ENCODE measurements around the gene ABCC8. TPM values are rescaled to one million over a fixed set of nuclear protein-coding genes. Genes with fewer than 3 reads are reported as not detected.

ABCC8 gene
- total and polyA plus RNA-seq, 2 donors (not counting 3 experiments of a cell fraction or from before 2014, with no cell fraction given) = not detected

DNA sequence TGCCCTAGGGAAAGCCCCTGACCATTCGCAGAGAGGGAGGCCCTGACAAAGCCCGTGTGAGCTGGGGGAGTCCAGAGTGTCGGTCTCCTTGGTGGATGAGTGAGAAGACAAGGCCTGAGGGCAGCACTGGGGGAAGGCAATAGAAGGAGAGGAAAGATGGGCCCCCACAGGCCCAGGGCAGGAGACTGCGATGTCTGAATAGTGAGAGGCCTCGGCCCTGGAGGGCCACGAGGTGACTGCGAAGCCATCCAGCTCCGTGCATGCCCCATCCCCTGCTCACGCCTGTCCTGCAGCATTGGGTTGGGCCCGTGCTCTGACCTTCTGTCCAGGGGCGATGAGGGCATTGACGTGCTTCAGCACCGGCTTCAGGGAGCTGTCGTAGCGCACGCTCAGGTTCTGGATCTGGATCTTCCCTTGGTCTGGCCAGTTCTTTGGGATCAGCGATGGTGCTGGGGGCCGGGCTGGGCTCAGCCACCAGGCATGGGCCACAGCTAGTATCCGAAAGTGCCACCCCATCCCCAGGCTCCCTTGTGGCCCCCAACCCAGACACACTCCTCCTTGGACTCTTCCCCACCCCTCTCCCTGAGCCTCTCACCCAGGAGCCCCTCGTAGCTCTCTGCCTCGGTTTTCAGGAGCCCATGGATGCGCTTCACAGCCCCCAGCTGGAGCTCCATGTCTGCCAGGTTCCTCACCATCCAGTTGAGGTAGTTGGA lies 79.9 kb downstream of the ABCC8 start:
- BruUV-seq (replicated peaks) = no TSS peak
- H3K79me2 ChIP-seq (ENCODE audit: control insufficient read depth, insufficient read depth, low read length) = no peaks in the 10 kb centered on the region
- DNase-seq (ENCODE audit: low read depth, low spot score) (no peak), FAIRE-seq (no peak)
- no peaks in the 10 kb centered on the region for H3K9me1 ChIP-seq (replicated peaks; ENCODE audit: control insufficient read depth, extremely low read depth, insufficient read depth, low read length)
- no peak overlapping the region for H3K9ac ChIP-seq (replicated peaks; ENCODE audit: extremely low read depth, insufficient read depth, low read length)
- no peaks in the 10 kb centered on the region for H4K20me1 ChIP-seq (replicated peaks; ENCODE audit: control insufficient read depth, extremely low read depth, insufficient read depth, low read length)
- H2AFZ ChIP-seq (ENCODE audit: low read depth, low read length) = no peak overlapping the region
- TF ChIP-seq MYC (IDR thresholded peaks at IDR 0.05; ENCODE audit: low read depth, low read length) (no peak), EZH2 (IDR thresholded peaks at IDR 0.05; ENCODE audit: borderline replicate concordance, low read depth, low read length, severe bottlenecking) (no peak), GATA2 (IDR thresholded peaks at IDR 0.05; ENCODE audit: insufficient read depth, insufficient read length, low read depth, low read length) (no peak), POLR2A (IDR thresholded peaks at IDR 0.05; ENCODE audit: low read depth, low read length) (no peak), POLR2AphosphoS5 (IDR thresholded peaks at IDR 0.05; ENCODE audit: insufficient read depth, low read depth, low read length) (no peak), FOS (IDR thresholded peaks at IDR 0.05; ENCODE audit: borderline replicate concordance, insufficient read depth, low read length) (no peak), JUN (IDR thresholded peaks at IDR 0.05; ENCODE audit: borderline replicate concordance, insufficient read depth, insufficient read length, low read depth) (no peak)
- TF ChIP-seq, protein P1, sequence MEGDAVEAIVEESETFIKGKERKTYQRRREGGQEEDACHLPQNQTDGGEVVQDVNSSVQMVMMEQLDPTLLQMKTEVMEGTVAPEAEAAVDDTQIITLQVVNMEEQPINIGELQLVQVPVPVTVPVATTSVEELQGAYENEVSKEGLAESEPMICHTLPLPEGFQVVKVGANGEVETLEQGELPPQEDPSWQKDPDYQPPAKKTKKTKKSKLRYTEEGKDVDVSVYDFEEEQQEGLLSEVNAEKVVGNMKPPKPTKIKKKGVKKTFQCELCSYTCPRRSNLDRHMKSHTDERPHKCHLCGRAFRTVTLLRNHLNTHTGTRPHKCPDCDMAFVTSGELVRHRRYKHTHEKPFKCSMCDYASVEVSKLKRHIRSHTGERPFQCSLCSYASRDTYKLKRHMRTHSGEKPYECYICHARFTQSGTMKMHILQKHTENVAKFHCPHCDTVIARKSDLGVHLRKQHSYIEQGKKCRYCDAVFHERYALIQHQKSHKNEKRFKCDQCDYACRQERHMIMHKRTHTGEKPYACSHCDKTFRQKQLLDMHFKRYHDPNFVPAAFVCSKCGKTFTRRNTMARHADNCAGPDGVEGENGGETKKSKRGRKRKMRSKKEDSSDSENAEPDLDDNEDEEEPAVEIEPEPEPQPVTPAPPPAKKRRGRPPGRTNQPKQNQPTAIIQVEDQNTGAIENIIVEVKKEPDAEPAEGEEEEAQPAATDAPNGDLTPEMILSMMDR (IDR thresholded peaks at IDR 0.05; ENCODE audit: extremely low read depth in 1 of 2, insufficient read depth in 1 of 2, low read depth in 1 of 2, low read length in 2 of 2) = no peak
- TF ChIP-seq, protein P2, sequence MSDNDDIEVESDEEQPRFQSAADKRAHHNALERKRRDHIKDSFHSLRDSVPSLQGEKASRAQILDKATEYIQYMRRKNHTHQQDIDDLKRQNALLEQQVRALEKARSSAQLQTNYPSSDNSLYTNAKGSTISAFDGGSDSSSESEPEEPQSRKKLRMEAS (IDR thresholded peaks at IDR 0.05; ENCODE audit: insufficient read depth, insufficient read length) = no peak
- H3K4me1 ChIP-seq (ENCODE audit: control insufficient read depth, extremely low read depth, insufficient read depth, low read length) = no peaks in the 10 kb centered on the region
- H3K4me3 ChIP-seq (replicated peaks in 1 of 3; ENCODE audit: insufficient read depth in 1 of 3, low read depth in 1 of 3, low read length in 3 of 3) = no peak overlapping the region
- H3K27ac ChIP-seq (ENCODE audit: insufficient read depth, low read depth, low read length) = no peak overlapping the region
- POLR2A ChIA-PET = no interaction called here
- H3K27me3 ChIP-seq (ENCODE audit: control insufficient read depth in 2 of 2, insufficient read depth in 2 of 2, low read length in 2 of 2) = no peaks in the 10 kb centered on the region
- H3K4me2 ChIP-seq (ENCODE audit: insufficient read depth, low read length) = no peak overlapping the region
- no peaks in the 10 kb centered on the region for H3K9me3 ChIP-seq (replicated peaks; ENCODE audit: control insufficient read depth, insufficient read depth, low read length)
- dilution Hi-C loops (cut with MboI; ENCODE audit: extremely low pct_ligation_motif_present, low sequenced_read_pairs) = no loop called here
- CTCF ChIA-PET = interaction anchor here (2.5 kb wide), 1 partner anchor 12 kb away, joined by 11 read pairs; no protein-coding TSS in a partner anchor
- intact Hi-C loops (cut with micrococcal nuclease) = no loop called here
- H3K36me3 ChIP-seq (ENCODE audit: control insufficient read depth in 2 of 2, extremely low read depth in 1 of 2, insufficient read depth in 2 of 2, low read length in 2 of 2) = no peaks in the 10 kb centered on the region

All from endothelial cell of umbilical vein (primary cell).